ENCODE data around the gene NKX6-1.

GRCh38 chr4:84491481-84491880 is 7.6 kb downstream of the NKX6-1 start:
- TF ChIP-seq EZH2 (IDR thresholded peaks at IDR 0.05; ENCODE audit: low read depth) = no peak
- TF ChIP-seq, protein P1, sequence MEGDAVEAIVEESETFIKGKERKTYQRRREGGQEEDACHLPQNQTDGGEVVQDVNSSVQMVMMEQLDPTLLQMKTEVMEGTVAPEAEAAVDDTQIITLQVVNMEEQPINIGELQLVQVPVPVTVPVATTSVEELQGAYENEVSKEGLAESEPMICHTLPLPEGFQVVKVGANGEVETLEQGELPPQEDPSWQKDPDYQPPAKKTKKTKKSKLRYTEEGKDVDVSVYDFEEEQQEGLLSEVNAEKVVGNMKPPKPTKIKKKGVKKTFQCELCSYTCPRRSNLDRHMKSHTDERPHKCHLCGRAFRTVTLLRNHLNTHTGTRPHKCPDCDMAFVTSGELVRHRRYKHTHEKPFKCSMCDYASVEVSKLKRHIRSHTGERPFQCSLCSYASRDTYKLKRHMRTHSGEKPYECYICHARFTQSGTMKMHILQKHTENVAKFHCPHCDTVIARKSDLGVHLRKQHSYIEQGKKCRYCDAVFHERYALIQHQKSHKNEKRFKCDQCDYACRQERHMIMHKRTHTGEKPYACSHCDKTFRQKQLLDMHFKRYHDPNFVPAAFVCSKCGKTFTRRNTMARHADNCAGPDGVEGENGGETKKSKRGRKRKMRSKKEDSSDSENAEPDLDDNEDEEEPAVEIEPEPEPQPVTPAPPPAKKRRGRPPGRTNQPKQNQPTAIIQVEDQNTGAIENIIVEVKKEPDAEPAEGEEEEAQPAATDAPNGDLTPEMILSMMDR (conservative IDR thresholded peaks at IDR 0.05) = no peak
